Measurements from ENCODE around the gene OPN1SW. TPM values are rescaled to one million over a fixed set of nuclear protein-coding genes. Genes with fewer than 3 reads are reported as not detected.

The OPN1SW gene, protein sequence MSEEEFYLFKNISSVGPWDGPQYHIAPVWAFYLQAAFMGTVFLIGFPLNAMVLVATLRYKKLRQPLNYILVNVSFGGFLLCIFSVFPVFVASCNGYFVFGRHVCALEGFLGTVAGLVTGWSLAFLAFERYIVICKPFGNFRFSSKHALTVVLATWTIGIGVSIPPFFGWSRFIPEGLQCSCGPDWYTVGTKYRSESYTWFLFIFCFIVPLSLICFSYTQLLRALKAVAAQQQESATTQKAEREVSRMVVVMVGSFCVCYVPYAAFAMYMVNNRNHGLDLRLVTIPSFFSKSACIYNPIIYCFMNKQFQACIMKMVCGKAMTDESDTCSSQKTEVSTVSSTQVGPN
- not detected for total RNA-seq

DNA sequence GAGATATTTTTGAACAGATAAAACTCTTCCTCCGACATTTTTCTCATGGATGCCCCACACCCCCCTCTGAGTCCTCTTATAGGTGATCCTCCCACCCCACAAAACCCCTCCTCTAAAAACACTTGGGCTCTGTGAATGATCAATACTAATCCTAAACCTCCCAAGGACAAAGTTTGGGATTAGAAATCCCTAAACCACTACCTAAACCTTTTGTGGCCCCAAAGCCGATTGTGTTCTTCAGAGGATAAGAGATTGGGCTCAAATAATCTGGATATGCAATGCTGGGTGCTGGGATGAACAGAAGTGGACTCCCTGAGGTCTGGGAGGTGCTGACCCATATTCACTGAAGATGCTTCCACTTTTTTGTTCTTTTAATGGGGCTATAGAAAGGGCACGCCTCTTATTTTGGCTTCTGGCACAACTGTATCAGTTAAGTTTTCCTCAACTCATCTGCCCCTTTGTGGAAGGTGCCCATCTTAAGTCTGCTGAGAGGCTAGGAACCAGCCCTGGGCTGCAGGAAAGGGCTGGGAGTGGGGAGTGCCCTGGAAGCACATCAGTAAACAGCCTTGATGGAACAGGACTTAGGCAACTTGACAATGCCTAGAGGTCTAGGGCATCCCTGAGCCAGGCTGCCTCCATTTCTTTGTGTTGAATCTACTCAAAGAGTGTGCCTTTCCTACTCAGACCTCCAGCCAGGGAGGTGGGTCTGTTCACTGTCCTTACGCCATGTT, at the start of gene OPN1SW:
OPN1SW (minus strand) TSS at position 51 of the 731 bp plus-strand sequence; CDS start at position 38, 13 bp downstream.
- Histone ChIP-seq H3K4me3 (no peak within 1 kb of the TSS), H3K27ac (no peak within 1 kb of the TSS), H3K36me3 (peaks cover 14 to 21% of the 10 kb centered on the region in 2 donors), H3K9me3 (peaks cover 4 to 12% of the 10 kb centered on the region in 2 donors), H3K27me3 (no peaks in the 10 kb centered on the region), H3K4me1 (peaks cover 0 to 3% of the 10 kb centered on the region in 2 donors)
- intact Hi-C loops (cut with DNase I): loop anchor here (2.0 kb wide), 1 partner anchor 37 kb away; the partner anchor contains the start of gene CALU
- TF ChIP-seq, protein P1, sequence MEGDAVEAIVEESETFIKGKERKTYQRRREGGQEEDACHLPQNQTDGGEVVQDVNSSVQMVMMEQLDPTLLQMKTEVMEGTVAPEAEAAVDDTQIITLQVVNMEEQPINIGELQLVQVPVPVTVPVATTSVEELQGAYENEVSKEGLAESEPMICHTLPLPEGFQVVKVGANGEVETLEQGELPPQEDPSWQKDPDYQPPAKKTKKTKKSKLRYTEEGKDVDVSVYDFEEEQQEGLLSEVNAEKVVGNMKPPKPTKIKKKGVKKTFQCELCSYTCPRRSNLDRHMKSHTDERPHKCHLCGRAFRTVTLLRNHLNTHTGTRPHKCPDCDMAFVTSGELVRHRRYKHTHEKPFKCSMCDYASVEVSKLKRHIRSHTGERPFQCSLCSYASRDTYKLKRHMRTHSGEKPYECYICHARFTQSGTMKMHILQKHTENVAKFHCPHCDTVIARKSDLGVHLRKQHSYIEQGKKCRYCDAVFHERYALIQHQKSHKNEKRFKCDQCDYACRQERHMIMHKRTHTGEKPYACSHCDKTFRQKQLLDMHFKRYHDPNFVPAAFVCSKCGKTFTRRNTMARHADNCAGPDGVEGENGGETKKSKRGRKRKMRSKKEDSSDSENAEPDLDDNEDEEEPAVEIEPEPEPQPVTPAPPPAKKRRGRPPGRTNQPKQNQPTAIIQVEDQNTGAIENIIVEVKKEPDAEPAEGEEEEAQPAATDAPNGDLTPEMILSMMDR (IDR thresholded peaks at IDR 0.05): no peak
- no peak for DNase-seq (ENCODE audit: low spot score in 2 of 2)

DNA sequence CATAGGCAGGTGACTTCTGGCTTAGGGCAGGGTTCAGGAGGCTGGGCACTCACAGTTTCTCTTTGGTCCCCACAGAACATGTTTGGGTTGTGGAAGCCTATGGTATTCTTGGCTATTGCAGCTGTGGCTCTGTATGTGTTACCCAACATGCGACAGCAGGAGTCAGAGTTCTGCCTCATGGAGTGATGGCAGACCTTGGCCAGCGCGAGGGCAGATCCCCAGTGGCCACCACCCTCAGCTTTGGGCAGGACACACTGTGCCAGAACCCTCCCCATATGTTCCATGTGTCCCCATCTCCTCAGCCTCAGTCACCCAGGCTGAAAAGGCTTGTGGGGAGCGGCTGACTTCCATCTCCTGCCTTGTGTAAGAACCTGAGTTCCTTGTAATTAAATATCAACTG, 46.1 kb upstream of the OPN1SW start:
- Histone ChIP-seq H3K36me3 (no peaks in the 10 kb centered on the region), H3K27ac (no peak overlapping the region), H3K27me3 (no peaks in the 10 kb centered on the region), H3K4me3 (no peak overlapping the region), H3K4me1 (no peaks in the 10 kb centered on the region), H3K9me3 (no peaks in the 10 kb centered on the region)
- no peak for DNase-seq (ENCODE audit: low spot score in 2 of 2)
- TF ChIP-seq, protein P1 (IDR thresholded peaks at IDR 0.05): no peak
- intact Hi-C loops (cut with DNase I): no loop called here

DNA sequence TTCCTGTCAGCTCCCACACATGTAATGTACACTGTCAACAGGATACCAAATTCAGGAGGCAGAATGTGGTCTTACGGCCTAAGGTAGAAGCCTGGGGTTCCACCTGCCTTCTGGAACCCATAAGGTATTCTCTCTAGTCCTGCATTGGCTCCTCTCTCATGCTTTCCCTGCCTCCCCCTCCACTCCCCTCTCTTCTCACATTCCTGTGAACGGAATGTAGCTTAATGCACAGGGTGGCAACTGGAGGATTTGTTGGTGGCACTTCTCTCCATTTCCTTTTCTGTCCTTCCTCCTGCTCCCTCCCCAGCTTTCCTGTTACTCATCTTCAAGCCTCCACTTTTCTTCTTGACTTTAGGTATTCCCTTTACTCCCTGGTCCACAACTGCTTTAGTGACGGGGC, 43.1 kb upstream of the OPN1SW start:
- Histone ChIP-seq H3K4me3 (no peak overlapping the region), H3K27ac (no peak overlapping the region), H3K27me3 (no peaks in the 10 kb centered on the region), H3K4me1 (no peaks in the 10 kb centered on the region), H3K9me3 (no peaks in the 10 kb centered on the region), H3K36me3 (no peaks in the 10 kb centered on the region)
- intact Hi-C loops (cut with DNase I): no loop called here
- TF ChIP-seq, protein P1 (IDR thresholded peaks at IDR 0.05): no peak
- DNase-seq (ENCODE audit: low spot score in 2 of 2): no peak

DNA sequence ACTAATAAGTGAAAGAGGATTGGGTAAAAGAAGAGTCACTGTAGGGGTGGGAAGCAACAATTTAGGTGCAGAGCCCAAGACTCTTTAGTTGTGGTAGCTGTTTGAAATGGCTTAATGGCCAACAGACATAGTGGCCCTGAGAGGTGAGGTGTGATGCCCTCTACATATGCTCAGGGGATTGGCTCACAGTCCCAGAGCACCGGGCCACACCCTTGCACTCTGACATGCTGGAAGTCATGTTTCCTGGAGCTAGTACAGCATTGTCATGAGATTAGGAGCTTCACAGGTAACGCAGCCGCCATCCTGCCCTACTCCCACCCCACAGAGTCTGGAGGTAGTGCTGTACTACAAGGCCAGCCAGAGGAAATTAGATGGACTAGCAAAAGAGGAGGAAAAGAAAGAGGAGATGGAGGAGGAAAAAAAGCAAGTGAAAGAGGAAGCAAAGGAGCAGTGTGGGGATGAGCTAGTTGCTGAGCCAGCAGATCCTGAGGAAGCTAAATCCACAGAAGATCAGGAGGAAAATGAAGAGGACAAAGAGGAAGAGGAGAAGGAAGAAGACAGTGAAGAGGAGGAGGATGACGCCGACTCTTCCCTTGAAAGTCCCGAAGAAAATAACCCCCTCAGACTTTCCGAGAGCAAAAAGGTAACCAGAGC, 39.8 kb upstream of the OPN1SW start:
- intact Hi-C loops (cut with DNase I): no loop called here
- Histone ChIP-seq H3K4me1 (no peaks in the 10 kb centered on the region), H3K27me3 (no peaks in the 10 kb centered on the region), H3K4me3 (no peak overlapping the region), H3K9me3 (no peaks in the 10 kb centered on the region), H3K27ac (no peak overlapping the region), H3K36me3 (no peaks in the 10 kb centered on the region)
- DNase-seq (ENCODE audit: low spot score in 2 of 2): no peak
- TF ChIP-seq, protein P1 (IDR thresholded peaks at IDR 0.05): no peak

DNA sequence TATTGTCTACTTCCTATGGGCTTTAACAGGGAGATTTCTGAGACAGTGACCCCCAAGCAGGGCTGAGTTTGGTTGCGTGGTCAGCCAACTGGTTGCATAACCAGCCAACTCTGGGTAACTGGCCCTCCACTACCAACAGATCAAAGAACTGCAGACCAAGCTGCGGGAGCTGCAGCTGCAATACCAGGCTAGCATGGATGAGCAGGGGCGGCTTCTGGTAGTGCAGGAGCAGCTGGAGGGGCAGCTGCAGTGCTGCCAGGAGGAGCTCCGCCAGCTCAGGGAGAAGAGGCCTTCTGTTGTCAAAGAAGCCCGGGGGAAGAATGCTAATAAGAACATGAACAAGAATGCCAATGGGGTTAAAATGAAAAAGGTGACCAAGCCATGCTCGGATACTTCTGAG, 38.9 kb upstream of the OPN1SW start:
- DNase-seq (ENCODE audit: low spot score in 2 of 2): no peak
- TF ChIP-seq, protein P1 (IDR thresholded peaks at IDR 0.05): no peak
- H3K4me3 ChIP-seq: no peak overlapping the region
- no peaks in the 10 kb centered on the region for H3K27me3 ChIP-seq
- no peaks in the 10 kb centered on the region for H3K9me3 ChIP-seq
- H3K4me1 ChIP-seq: no peaks in the 10 kb centered on the region
- intact Hi-C loops (cut with DNase I): no loop called here
- H3K36me3 ChIP-seq: no peaks in the 10 kb centered on the region
- H3K27ac ChIP-seq: no peak overlapping the region

Data from ascending aorta (tissue), 2 donors.